HG02623 (cell line): ENCODE measurements around the gene NAIF1.
"Not testable (repeated sequence)": the region's sequence is repeated elsewhere in the genome, so short reads cannot be mapped to it uniquely, and the experiment has no call there.

ENCODE experiments used
- ATAC-seq: cut with Tn5 transposase; IDR thresholded peaks from one replicate; pipeline ENCODE4 v1.9.1; 2021; ENCODE audit warnings: moderate library complexity; ENCODE audit not compliant: unreplicated experiment

The NAIF1 gene

GRCh38 chr9:128036522-128036921, 30.6 kb downstream of the NAIF1 start:
- not testable (repeated sequence) for ATAC-seq

GRCh38 chr9:128034821-128035652, 32.1 kb downstream of the NAIF1 start:
- no peak for ATAC-seq

- ATAC-seq, result no peak
Observed at GRCh38 chr9:128033609-128034008, 33.5 kb downstream of the NAIF1 start.

GRCh38 chr9:128027705-128028104, 39.4 kb downstream of the NAIF1 start:
- ATAC-seq, result no peak

DNA sequence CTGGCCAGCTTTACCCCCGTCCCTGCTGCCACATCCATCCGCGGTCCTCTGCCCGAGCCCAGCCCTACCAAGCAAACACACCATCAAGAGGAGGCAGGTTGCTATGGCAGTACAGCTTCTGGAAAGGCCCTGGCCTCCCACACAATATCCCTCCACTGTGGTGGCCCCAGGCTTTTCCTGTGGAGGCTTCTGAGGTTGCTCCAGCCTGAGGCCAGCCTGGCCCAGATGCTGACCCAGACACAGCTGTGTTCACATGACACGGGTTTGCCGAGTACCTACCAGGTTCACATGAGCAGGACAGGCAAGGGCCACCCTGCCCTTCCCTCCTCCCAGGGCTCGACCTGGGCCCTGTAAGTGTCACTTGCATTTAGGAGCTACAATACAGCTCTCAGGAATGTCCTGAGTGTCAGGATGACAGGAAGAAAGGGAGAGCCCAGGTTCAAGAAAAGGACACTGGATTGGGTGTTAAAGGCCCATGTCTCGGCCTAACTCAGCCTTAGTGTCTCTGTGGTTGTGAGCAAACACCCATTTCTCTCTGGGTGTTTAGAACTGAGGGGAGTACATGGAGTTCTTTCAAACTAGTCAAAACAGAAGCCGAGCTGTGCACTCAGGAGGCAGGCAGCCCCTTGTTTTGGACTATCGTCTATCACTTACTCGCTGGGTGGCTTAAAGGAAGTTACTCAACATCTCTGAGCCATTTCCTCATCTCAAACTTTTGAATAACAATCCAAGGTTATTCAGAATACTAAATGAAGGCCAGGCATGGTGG, 40.2 kb downstream of the NAIF1 start:
- ATAC-seq, result no peak

DNA sequence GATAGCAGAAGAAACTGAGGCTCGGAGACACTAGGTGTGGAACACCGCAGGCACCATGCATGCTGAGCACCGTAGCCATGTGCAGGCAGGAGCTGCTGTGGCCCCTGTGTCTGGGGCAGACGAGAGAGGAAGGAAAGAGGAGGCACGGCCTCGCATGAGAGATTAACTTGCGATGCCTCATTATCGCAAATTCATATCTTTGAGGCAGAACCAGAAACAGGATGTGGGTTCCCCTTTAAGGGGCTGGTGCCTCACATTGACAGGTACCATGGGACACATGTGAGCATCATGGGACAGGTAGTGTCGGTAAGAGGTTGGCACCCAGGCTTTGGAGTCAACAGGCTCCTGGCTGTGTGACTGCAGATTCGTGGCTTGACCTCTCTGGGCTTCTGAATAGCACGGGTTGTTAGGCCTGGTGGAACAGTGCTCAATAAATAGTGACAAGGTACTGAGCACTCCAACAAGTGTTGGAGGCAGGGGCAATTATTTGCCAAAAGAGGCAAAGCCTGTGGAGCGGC, 40.8 kb downstream of the NAIF1 start:
- ATAC-seq, result no peak

GRCh38 chr9:128025736-128026135, 41.4 kb downstream of the NAIF1 start:
- no peak for ATAC-seq

- ATAC-seq, result no peak
Observed at GRCh38 chr9:128024761-128025308, 42.3 kb downstream of the NAIF1 start.

- not testable (repeated sequence) for ATAC-seq
Observed at GRCh38 chr9:128023671-128024070, 43.4 kb downstream of the NAIF1 start.

DNA sequence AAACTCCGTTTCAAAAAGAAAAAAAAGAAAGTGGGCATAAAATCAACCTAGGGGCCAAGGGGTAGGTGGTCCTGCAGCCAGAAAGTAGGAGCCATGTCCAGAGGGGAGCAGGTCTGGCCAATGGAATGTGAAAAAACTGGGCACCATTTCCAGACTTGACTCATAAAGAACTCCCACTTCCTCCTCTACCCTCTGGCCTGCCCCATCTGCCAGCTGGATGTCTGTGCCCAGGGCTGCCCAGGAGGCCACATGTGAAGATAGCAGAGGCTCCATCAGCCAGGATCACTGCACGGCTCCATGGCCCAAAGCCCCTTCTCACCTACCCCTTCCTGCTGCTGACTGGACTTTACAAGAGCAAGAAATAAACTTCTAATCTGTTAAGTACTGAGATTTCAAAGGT, 44.2 kb downstream of the NAIF1 start:
- ATAC-seq, result no peak

- ATAC-seq, result no peak
Observed at GRCh38 chr9:128021098-128021497, 46.0 kb downstream of the NAIF1 start.

DNA sequence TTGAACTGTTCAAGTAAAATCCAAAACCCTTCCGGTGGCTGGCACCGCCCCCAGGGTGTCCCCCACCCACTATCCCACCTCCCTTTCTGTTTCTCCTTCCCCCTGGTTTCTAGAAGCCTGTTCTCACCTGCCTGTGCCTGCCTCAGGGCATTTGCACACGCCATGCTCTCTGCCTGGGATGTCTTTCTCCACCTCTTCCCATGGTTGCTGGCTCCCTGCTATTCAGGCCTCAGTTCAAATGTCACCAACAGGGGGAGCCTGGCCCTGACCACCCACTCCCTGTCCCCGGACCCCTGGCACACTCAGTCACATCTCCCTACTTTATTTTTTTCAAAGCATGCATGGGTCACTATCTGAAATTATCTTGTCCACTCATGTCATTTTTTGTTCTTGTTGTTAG, 46.4 kb downstream of the NAIF1 start:
- ATAC-seq, result no peak

- ATAC-seq, result no peak
Observed at GRCh38 chr9:128015696-128016095, 51.4 kb downstream of the NAIF1 start.
